Thyroid gland (tissue), 4 donors: ENCODE measurements around the gene ARSK. TPM values are rescaled to one million over a fixed set of nuclear protein-coding genes. Genes with fewer than 3 reads are reported as not detected.

Source experiments
- DNase-seq, 2 donors: peaks; one replicate each; pipeline ENCODE4 v3.0.0-alpha.2; 2019
- H3K27ac ChIP-seq, 3 donors: fragments of 200-600 bp; sonication (generic); 1 replicate in 2 of 3; 2 replicates in 1 of 3; pipeline ENCODE4 v1.5.1; 2016 to 2019; ENCODE audit warnings: mild to moderate bottlenecking in 1 of 3, moderate library complexity in 1 of 3
- H3K27me3 ChIP-seq: fragments of 200-600 bp; sonication (generic); one replicate; pipeline ENCODE4 v1.5.1; 2019
- H3K36me3 ChIP-seq, 2 donors: fragments of 200-600 bp; sonication (generic); one replicate each; pipeline ENCODE4 v1.5.1; 2016 to 2019
- H3K4me1 ChIP-seq, 2 donors: fragments of 200-600 bp; sonication (generic); one replicate each; pipeline ENCODE4 v1.5.1; 2017 to 2019
- H3K4me3 ChIP-seq, 3 donors: fragments of 200-600 bp; sonication (generic); replicated peaks in 1 of 3; 1 replicate in 2 of 3; 2 replicates in 1 of 3; pipeline ENCODE4 v1.5.1; 2016; ENCODE audit warnings: mild to moderate bottlenecking in 1 of 3
- H3K9me3 ChIP-seq: fragments of 200-600 bp; sonication (generic); one replicate; pipeline ENCODE4 v1.5.1; 2017
- CTCF ChIP-seq, 6 experiments: fragments of 200-600 bp in 3 of 6; fragments of 450-650 bp in 3 of 6; sonication (generic) in 3 of 6; IDR thresholded peaks; one replicate each; pipeline ENCODE4 v1.5.1; 2016 to 2019; ENCODE audit warnings: antibody characterized with exemption in 6 of 6, mild to moderate bottlenecking in 2 of 6, inconsistent platforms in 1 of 6, moderate library complexity in 1 of 6
- POLR2A ChIP-seq, 2 donors: fragments of 450-650 bp; IDR thresholded peaks; one replicate each; pipeline ENCODE4 v1.6.1; 2017; ENCODE audit warnings: antibody characterized with exemption in 2 of 2, mild to moderate bottlenecking in 2 of 2, moderate library complexity in 1 of 2
- WGBS, 2 donors: methylation state at CpG; one replicate each; pipeline ENCODE4 v1.1.5; 2017; 5-methylcytosine and 5-hydroxymethylcytosine counted together
- intact Hi-C: fragments of 100-400 bp; cut with DNase I; formaldehyde crosslinking; loops from one replicate; pipeline ENCODE4 v1.15.1; 2023
- total RNA-seq, 4 donors: library from RNA; depleted of rRNA; stranded (reverse); fragments of >200 nt; gene quantifications; one replicate each; pipeline ENCODE4 v1.2.3, GENCODE V29; 2016

ARSK gene
- total RNA-seq, 4 donors from 2014 or later: 7.8 to 11.4 (median 9.3) TPM

GRCh38 chr5:95555553-95555952 is 652 bp downstream of the ARSK start:
- H3K27ac ChIP-seq: peak overlapping the region; percentile 32 to 90 (median 89)
- intact Hi-C loops: no loop called here
- no peak for DNase-seq
- H3K27me3 ChIP-seq: no peaks in the 10 kb centered on the region
- peaks cover 11 to 12% of the 10 kb centered on the region in 2 donors for H3K4me1 ChIP-seq
- 0 to 1% methylated on average over 9 of the region's 9 CpGs for WGBS, 2 donors
- peak overlapping the region in 2 of 3 donors; percentile 14 to 64 for H3K4me3 ChIP-seq
- H3K9me3 ChIP-seq: no peaks in the 10 kb centered on the region
- TF ChIP-seq POLR2A (IDR thresholded peaks at IDR 0.05) (no peak), CTCF (IDR thresholded peaks at IDR 0.05) (no peak)
- no peaks in the 10 kb centered on the region for H3K36me3 ChIP-seq

- Histone ChIP-seq H3K4me1 (peaks cover 11 to 12% of the 10 kb centered on the region in 2 donors), H3K27me3 (no peaks in the 10 kb centered on the region), H3K36me3 (no peaks in the 10 kb centered on the region), H3K27ac (no peak overlapping the region), H3K9me3 (no peaks in the 10 kb centered on the region), H3K4me3 (no peak overlapping the region)
- intact Hi-C loops: no loop called here
- TF ChIP-seq CTCF (IDR thresholded peaks at IDR 0.05): no peak
- DNase-seq: no peak
- 92 to 95% methylated on average over 2 of the region's 2 CpGs for WGBS, 2 donors
Measured at GRCh38 chr5:95557841-95558240, 2.9 kb downstream of the ARSK start.

GRCh38 chr5:95562282-95562681 is 7.4 kb downstream of the ARSK start:
- Histone ChIP-seq H3K4me3 (no peak overlapping the region), H3K27me3 (no peaks in the 10 kb centered on the region), H3K4me1 (no peaks in the 10 kb centered on the region), H3K9me3 (no peaks in the 10 kb centered on the region), H3K36me3 (no peaks in the 10 kb centered on the region), H3K27ac (no peak overlapping the region)
- intact Hi-C loops: no loop called here
- TF ChIP-seq CTCF (IDR thresholded peaks at IDR 0.05): no peak
- TF ChIP-seq POLR2A (IDR thresholded peaks at IDR 0.05): no peak
- no peak for DNase-seq
- WGBS, 2 donors: 85 to 87% methylated on average over 1 of the region's 1 CpG

GRCh38 chr5:95563367-95563766 is 8.5 kb downstream of the ARSK start:
- TF ChIP-seq CTCF (IDR thresholded peaks at IDR 0.05) (no peak), POLR2A (IDR thresholded peaks at IDR 0.05) (no peak)
- Histone ChIP-seq H3K27me3 (no peaks in the 10 kb centered on the region), H3K27ac (no peak overlapping the region), H3K36me3 (no peaks in the 10 kb centered on the region), H3K4me1 (no peaks in the 10 kb centered on the region), H3K9me3 (no peaks in the 10 kb centered on the region), H3K4me3 (no peak overlapping the region)
- intact Hi-C loops: no loop called here
- no peak for DNase-seq
- WGBS, 2 donors: 93% methylated on average over 5 of the region's 5 CpGs

GRCh38 chr5:95564450-95564849 is 9.5 kb downstream of the ARSK start:
- Histone ChIP-seq H3K4me1 (no peaks in the 10 kb centered on the region), H3K27ac (no peak overlapping the region), H3K36me3 (no peaks in the 10 kb centered on the region), H3K4me3 (no peak overlapping the region), H3K9me3 (no peaks in the 10 kb centered on the region), H3K27me3 (no peaks in the 10 kb centered on the region)
- no peak for DNase-seq
- WGBS, 2 donors: 81 to 83% methylated on average over 4 of the region's 4 CpGs
- intact Hi-C loops: no loop called here
- TF ChIP-seq CTCF (IDR thresholded peaks at IDR 0.05): no peak
- TF ChIP-seq POLR2A (IDR thresholded peaks at IDR 0.05): no peak
